Amniotic stem cell (primary cell): Measurements from ENCODE around the gene DMD.

Experiments used
- DNase-seq: peaks from one replicate; lab custom pipeline; 2025; lab: John Stamatoyannopoulos, UW

DMD gene

DNA sequence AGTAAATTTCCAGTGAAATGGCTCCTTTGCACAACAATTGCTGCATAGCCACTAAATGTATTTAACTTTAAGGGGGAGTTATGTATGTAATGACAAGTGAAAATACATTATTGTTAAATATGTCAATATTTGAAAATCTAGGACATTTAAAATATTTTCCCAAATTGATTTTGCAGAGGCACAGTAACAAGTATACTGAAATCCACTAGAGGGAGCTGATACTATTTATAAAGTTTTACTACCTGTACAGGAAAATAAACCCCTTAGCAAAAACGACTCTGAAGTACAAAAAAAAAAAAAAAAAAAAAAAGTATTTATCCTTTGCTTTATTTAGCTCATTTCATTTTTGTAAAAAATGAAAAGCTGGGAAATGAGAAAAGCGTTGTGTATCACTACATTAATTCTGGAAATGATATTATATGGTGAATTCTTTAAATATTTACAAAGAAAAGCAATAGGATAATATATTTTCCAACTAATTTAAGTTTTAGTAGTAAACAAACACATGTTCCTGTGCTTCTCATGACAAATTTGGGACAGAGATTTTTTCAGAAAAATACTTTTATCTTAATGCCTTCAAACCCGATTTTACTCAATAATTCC is 727.7 kb downstream of the DMD start:
- DNase-seq: no peak

DNA sequence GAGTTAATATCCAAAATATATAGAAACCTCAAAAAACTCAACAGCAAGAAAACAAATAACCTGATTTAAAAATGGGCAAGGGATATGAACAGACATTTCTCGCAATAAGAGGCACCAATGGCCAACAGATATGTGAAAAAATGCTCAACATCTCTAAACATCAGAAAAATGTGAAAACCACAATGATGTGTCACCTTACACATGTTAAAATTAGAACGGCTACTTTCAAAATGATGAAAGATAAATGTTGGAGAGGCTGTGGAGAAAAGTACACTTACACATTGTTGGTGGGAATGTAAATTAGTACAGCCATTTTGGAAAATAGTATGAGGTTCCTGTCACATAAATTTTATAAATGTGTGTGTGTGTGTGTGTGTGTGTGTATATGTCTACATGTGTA is 731.3 kb downstream of the DMD start:
- no peak for DNase-seq

- DNase-seq: no peak
These were observed 739.0 kb downstream of the DMD start for GRCh38 chrX:32472364-32472763.

DNA sequence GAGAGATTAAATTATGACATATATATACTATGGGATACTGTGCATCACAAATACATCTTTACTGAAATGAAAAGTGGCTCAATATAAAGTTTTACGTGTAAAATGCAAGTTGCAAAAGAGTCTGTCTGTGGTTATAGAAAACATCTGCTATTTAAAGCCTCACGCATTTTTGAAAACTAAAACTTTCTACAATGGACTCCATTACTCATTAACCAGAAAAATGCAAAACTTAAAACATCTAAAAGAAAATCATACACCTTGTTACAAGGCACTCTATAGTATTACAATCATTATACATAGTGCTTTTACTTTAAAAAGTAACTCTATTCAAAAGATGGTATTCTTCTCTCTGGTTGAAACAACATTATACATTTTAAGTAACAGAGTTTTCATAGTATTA is 755.6 kb downstream of the DMD start:
- DNase-seq: no peak

GRCh38 chrX:32451954-32452695 is 759.2 kb downstream of the DMD start:
- DNase-seq: no peak

- no peak for DNase-seq
These were observed 762.4 kb downstream of the DMD start for GRCh38 chrX:32448945-32449344.

DNA sequence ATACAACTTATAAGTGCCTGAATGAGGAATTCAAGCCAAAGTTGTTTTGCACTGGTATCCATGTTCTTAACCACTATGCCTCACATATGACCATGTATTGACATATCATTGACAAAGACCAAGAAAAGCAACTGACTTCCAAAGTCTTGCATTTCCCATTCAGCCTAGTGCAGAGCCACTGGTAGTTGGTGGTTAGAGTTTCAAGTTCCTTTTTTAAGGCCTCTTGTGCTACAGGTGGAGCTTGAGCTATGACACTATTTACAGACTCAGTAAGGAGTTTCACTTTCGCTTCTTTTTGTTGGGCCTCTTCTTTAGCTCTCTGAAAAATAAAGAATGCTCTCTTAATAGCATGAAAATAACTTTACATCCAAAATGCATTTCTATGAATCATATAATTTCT is 763.0 kb downstream of the DMD start:
- no peak for DNase-seq

GRCh38 chrX:32447640-32448039 is 763.7 kb downstream of the DMD start:
- DNase-seq: no peak

DNA sequence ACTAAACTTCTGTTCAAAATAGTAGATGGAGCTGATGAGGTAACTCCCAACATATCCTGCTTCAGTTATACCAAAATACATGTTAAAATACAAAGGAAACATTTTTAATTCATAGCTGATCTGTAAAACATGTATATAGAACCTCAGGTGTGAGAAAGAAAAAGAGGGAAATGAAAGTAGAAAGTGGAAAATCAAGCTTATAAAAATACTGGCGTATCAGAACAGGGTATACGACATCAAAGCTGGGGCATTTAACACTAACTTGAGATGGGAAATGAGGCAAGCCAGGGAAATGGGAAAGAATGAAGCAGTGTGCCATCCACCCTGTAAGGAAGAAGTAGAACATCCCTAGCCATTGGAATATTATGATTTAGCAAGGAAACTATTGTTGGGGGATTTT is 767.5 kb downstream of the DMD start:
- no peak for DNase-seq

GRCh38 chrX:32421266-32421665 is 790.1 kb downstream of the DMD start:
- no peak for DNase-seq

DNA sequence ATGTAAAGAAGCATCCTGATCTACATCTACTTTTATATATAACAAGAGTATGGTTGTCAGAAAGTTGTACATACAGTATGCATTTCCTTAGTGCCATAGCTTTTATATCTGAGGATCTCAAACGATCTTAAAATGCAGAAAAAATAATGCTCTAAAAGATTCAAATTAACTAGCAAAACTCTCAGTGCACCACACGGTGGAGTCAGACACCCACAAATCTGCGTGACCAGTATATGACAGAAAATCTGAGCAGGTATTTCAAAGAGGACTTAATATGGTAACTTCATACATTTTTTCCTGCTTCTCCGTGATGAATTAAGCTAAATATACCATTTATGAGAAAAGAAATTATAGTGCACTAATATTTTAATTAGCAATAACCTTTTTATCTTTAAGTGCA is 803.0 kb downstream of the DMD start:
- no peak for DNase-seq

- DNase-seq: no peak
These were observed 813.7 kb downstream of the DMD start for GRCh38 chrX:32397562-32398216.

DNA sequence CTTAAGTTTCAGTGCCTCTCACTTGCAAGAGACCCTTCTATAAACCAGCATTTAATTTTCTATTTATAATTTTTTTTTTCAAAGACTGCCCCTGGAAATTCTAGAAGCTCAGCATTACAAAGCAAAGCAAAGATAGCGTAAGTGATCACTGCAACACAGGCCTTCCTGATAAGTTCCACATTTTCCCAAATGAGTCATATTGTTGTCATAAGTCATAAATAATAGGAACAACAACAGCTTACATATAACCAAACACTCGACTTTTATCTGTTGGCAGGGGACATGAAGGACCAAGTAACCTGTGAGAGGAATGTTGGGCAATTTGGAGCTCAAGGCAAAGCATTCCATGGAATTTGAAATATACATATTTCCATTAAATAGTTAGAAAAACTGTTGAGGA is 815.5 kb downstream of the DMD start:
- DNase-seq: no peak

GRCh38 chrX:32392655-32393054 is 818.7 kb downstream of the DMD start:
- DNase-seq: no peak

GRCh38 chrX:32370456-32371205 is 840.7 kb downstream of the DMD start:
- DNase-seq: no peak

- DNase-seq: no peak
These were observed 917.2 kb downstream of the DMD start for GRCh38 chrX:32293962-32294700.

- DNase-seq: no peak
These were observed 922.0 kb downstream of the DMD start for GRCh38 chrX:32289356-32289755.

- DNase-seq: no peak
These were observed 929.5 kb downstream of the DMD start for GRCh38 chrX:32281853-32282252.

- DNase-seq: no peak
These were observed 930.4 kb downstream of the DMD start for GRCh38 chrX:32280921-32281320.

DNA sequence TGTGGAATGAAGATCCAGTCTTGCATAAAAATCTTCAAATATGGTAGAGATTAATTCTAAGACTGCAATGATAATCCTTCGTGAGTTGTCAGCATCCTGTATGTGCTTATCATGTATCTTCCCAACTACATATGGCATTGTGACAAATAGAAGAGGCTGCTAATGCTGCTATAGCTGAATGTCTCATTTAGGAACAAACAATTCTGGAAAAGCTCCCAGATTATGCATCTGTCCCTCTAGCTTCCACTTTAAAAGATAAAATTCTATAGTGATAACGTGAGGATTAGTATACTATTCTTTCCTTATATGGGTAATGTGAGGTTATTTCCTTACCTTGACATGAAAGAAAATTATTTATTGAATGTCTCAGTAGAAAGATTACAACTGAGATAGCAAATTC is 930.9 kb downstream of the DMD start:
- DNase-seq: no peak

GRCh38 chrX:32276153-32276552 is 935.2 kb downstream of the DMD start:
- no peak for DNase-seq

DNA sequence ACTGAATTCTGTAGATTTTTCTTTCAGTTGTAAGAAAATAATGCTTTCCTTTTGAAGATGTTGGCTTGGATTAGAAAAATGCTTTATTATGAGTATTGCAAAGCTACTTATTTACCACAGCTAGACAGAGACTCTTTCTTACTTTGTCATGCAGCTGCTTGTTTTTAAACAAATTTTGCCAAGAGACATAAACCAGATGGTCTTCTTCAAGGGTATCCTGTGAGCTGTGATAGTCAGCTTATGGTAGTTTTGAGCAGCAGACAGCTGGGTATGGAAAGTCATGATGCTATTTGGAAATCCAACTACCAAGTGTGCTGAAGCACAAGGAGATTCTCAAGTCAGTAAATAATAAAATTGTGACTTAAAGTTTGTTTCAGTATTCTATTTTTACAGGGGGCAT is 941.5 kb downstream of the DMD start:
- no peak for DNase-seq
